A549 (cell line): ENCODE results near the gene TLDC2. TPM values are rescaled to one million over a fixed set of nuclear protein-coding genes. Genes with fewer than 3 reads are reported as not detected.
"Not testable (repeated sequence)": the region's sequence is repeated elsewhere in the genome, so short reads cannot be mapped to it uniquely, and the experiment has no call there.

Experiments
- ATAC-seq, 2 experiments: fragments of 200-7000 bp in 1 of 2; fragments of >200 bp in 1 of 2; cut with Nextera tagmentation in 1 of 2; cut with Tn5 transposase in 1 of 2; 3 replicates each; pipeline versions ENCODE4 v1.8.0 to v1.9.1; 2018 to 2020; ENCODE audit warnings: mild to moderate bottlenecking in 1 of 2, moderate library complexity in 1 of 2
- CTCF ChIA-PET: fragments of 300-600 bp; sonication (Branson Sonifier 250); formaldehyde crosslinking; extraction: SDS; loops from one replicate; lab custom pipeline; 2021; ENCODE audit warnings: antibody characterized with exemption, inconsistent platforms; lab: Yijun Ruan, JAX
- POLR2A ChIA-PET: fragments of 350-600 bp; formaldehyde crosslinking; extraction: SDS; loops from one replicate; lab custom pipeline; 2021; ENCODE audit warnings: antibody characterized with exemption, inconsistent platforms; lab: Yijun Ruan, JAX
- DNase-seq, 2 experiments: peaks; one replicate each; pipeline versions ENCODE4 v3.0.0 to v3.0.0-alpha.2; 2011 to 2016; ENCODE audit warnings: low read depth in 1 of 2, low spot score in 1 of 2
- FAIRE-seq: peaks from 2 replicates; lab custom pipeline; 2011; peaks lifted over from hg19 to GRCh38; lab: Jason Lieb, UNC
- H3K27ac ChIP-seq, 2 experiments: fragments of >200 bp; sonication (Bioruptor Twin); formaldehyde crosslinking; 3 replicates each; pipeline ENCODE4 v1.5.1; 2016 to 2017
- H3K4me1 ChIP-seq: fragments of >200 bp; sonication (Bioruptor Twin); formaldehyde crosslinking; 3 replicates; pipeline ENCODE4 v1.6.1; 2016
- H3K4me2 ChIP-seq: fragments of >200 bp; sonication (Bioruptor Twin); formaldehyde crosslinking; 3 replicates; pipeline ENCODE4 v1.6.1; 2016
- H3K4me3 ChIP-seq: fragments of >200 bp; sonication (Bioruptor Twin); formaldehyde crosslinking; 3 replicates; pipeline ENCODE4 v1.5.1; 2016
- H3K9me3 ChIP-seq: fragments of >200 bp; sonication (Bioruptor Twin); formaldehyde crosslinking; 3 replicates; pipeline ENCODE4 v1.6.1; 2016
- CEBPB ChIP-seq, 2 experiments: fragments of >200 bp in 1 of 2; sonication (Bioruptor Twin) in 1 of 2; formaldehyde crosslinking in 1 of 2; IDR thresholded peaks; 2 replicates each; pipeline ENCODE4 v1.6.1; 2012 to 2016
- CHD2 ChIP-seq: fragments of 150-350 bp; IDR thresholded peaks from 2 replicates; pipeline ENCODE4 v1.6.1; 2014; ENCODE audit warnings: low read length; ENCODE audit not compliant: partially characterized antibody
- EHMT2 ChIP-seq: fragments of 200-600 bp; sonication (generic); IDR thresholded peaks from 2 replicates; pipeline ENCODE4 v1.6.1; 2016; ENCODE audit warnings: antibody characterized with exemption, low read depth, mild to moderate bottlenecking, moderate library complexity
- ESRRA ChIP-seq: fragments of 150-350 bp; IDR thresholded peaks from 2 replicates; pipeline ENCODE4 v1.6.1; 2014; ENCODE audit warnings: mild to moderate bottlenecking, low read length, borderline replicate concordance
- HEYL ChIP-seq: fragments of 250-450 bp; sonication (Bioruptor Pico); IDR thresholded peaks from 2 replicates; pipeline ENCODE4 v1.8.0; 2021; ENCODE audit warnings: mild to moderate bottlenecking, moderate library complexity
- JUN ChIP-seq, 2 experiments: fragments of >200 bp; sonication (Bioruptor Twin); formaldehyde crosslinking; IDR thresholded peaks; 2 replicates in 1 of 2; 3 replicates in 1 of 2; pipeline ENCODE4 v1.6.1; 2016 to 2017
- KDM5A ChIP-seq: fragments of 200-600 bp; sonication (generic); IDR thresholded peaks from 2 replicates; pipeline ENCODE4 v1.6.1; 2016; ENCODE audit warnings: antibody characterized with exemption, mild to moderate bottlenecking
- RAD21 ChIP-seq, 2 experiments: fragments of >200 bp in 1 of 2; sonication (Bioruptor Twin) in 1 of 2; formaldehyde crosslinking in 1 of 2; IDR thresholded peaks in 1 of 2; conservative IDR thresholded peaks in 1 of 2; 2 replicates in 1 of 2; 3 replicates in 1 of 2; pipeline ENCODE4 v1.6.1; 2012 to 2018; ENCODE audit warnings: inconsistent platforms in 1 of 2
- RARB ChIP-seq: fragments of 250-450 bp; sonication (Bioruptor Pico); IDR thresholded peaks from 2 replicates; pipeline ENCODE4 v1.8.0; 2021; ENCODE audit warnings: mild to moderate bottlenecking, moderate library complexity
- RFX5 ChIP-seq: fragments of 450-650 bp; IDR thresholded peaks from 2 replicates; pipeline ENCODE4 v1.7.1; 2014; ENCODE audit warnings: antibody characterized with exemption, mild to moderate bottlenecking, moderate library complexity
- RNF2 ChIP-seq: fragments of 200-600 bp; sonication (generic); IDR thresholded peaks from 2 replicates; pipeline ENCODE4 v1.6.1; 2016; ENCODE audit warnings: low read depth, mild to moderate bottlenecking, antibody characterized with exemption, moderate library complexity, borderline replicate concordance
- SREBF2 ChIP-seq: fragments of 450-650 bp; IDR thresholded peaks from 2 replicates; pipeline ENCODE4 v1.6.1; 2014; ENCODE audit warnings: mild to moderate bottlenecking, moderate library complexity
- ZNF302 ChIP-seq: fragments of 250-450 bp; sonication (Bioruptor Pico); IDR thresholded peaks from 2 replicates; pipeline ENCODE4 v1.9.0; 2021; ENCODE audit warnings: inconsistent platforms, mild to moderate bottlenecking, moderate library complexity
- WGBS: methylation state at CpG from one replicate; pipeline ENCODE4 v1.1.6; 2017; ENCODE audit errors: missing lambda C conversion rate; 5-methylcytosine and 5-hydroxymethylcytosine counted together
- polyA plus RNA-seq, 4 experiments: library from polyadenylated mRNA; depleted of rRNA in 3 of 4; stranded (reverse); fragments of >200 nt; fragmentation: RNase III in 1 of 4; extraction: RNeasy Plus Mini Kit Qiagen cat#74134 plus additional on column Dnase treatment in 1 of 4; gene quantifications; 2 replicates in 3 of 4; 3 replicates in 1 of 4; pipeline ENCODE4 v1.2.3, GENCODE V29; 2011 to 2017
- TF ChIP-seq, protein P1 (sequence below): fragments of 250-450 bp; sonication (Bioruptor Pico); IDR thresholded peaks from 2 replicates; pipeline ENCODE4 v1.5.0; 2020; ENCODE audit warnings: low read depth, mild to moderate bottlenecking, moderate library complexity
- TF ChIP-seq, protein P2 (sequence below): IDR thresholded peaks from 2 replicates; pipeline ENCODE4 v1.6.1; 2012; ENCODE audit warnings: low read depth, borderline replicate concordance
- TF ChIP-seq, protein P3 (sequence below): fragments of 250-450 bp; sonication (Bioruptor Pico); IDR thresholded peaks from 2 replicates; pipeline ENCODE4 v1.5.0; 2021; ENCODE audit warnings: mild to moderate bottlenecking, moderate library complexity, borderline replicate concordance
- TF ChIP-seq, protein P4 (sequence below): fragments of 150-350 bp; IDR thresholded peaks from 2 replicates; pipeline ENCODE4 v1.6.1; 2014; ENCODE audit warnings: low read depth, mild to moderate bottlenecking, low read length
- TF ChIP-seq, protein P5 (sequence below): fragments of >200 bp; sonication (Bioruptor Twin); formaldehyde crosslinking; IDR thresholded peaks from 2 replicates; pipeline ENCODE4 v1.6.1; 2016

The TLDC2 gene
- polyA plus RNA-seq, 2 of the 4 experiments (the other 2 are of a cell fraction) = 0.17 TPM; not detected in 1

DNA sequence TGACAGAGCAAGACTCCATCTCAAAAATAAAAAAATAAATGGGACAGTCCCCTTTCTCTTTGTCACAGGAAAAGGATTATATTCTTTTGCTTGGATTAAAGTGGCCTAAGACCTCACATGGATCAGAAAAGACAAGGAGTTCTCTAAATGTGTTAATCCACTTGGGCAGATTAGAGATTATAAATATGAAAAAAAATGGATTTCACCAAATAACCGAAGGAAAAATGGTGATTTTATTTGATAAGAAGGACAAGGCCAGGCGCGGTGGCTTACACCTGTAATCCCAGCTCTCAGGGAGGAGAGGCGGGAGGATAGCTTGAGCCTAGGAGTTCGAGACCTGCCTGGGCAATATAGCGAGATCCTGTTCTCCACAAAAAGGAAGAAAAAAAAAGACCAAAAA is 53.8 kb downstream of the TLDC2 start:
- no peak for DNase-seq
- FAIRE-seq = no peak
- ATAC-seq = no peak
- Histone ChIP-seq H3K27ac (no peak overlapping the region), H3K9me3 (no peaks in the 10 kb centered on the region), H3K4me3 (no peak overlapping the region), H3K4me2 (no peak overlapping the region), H3K4me1 (peaks cover 8% of the 10 kb centered on the region; the same call in 2 of the 3 replicates)
- ChIA-PET CTCF (interaction anchor here (0.6 kb wide), 1 partner anchor 9 kb away, joined by 3 read pairs; no protein-coding TSS in a partner anchor), POLR2A (no interaction called here)
- TF ChIP-seq CEBPB (IDR thresholded peaks at IDR 0.05) = no peak
- TF ChIP-seq RNF2 = no peak
- TF ChIP-seq, protein P1, sequence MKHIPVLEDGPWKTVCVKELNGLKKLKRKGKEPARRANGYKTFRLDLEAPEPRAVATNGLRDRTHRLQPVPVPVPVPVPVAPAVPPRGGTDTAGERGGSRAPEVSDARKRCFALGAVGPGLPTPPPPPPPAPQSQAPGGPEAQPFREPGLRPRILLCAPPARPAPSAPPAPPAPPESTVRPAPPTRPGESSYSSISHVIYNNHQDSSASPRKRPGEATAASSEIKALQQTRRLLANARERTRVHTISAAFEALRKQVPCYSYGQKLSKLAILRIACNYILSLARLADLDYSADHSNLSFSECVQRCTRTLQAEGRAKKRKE (CRISPR knock-in tag) = no peak
- no peak for TF ChIP-seq EHMT2
- no peak for TF ChIP-seq ESRRA
- no peak for TF ChIP-seq RAD21 (conservative IDR thresholded peaks at IDR 0.05 in 1 of 2, IDR thresholded peaks at IDR 0.05 in 1 of 2)
- TF ChIP-seq ZNF302 (CRISPR knock-in tag) = no peak
- no peak for TF ChIP-seq RARB (CRISPR knock-in tag)
- TF ChIP-seq, protein P2, sequence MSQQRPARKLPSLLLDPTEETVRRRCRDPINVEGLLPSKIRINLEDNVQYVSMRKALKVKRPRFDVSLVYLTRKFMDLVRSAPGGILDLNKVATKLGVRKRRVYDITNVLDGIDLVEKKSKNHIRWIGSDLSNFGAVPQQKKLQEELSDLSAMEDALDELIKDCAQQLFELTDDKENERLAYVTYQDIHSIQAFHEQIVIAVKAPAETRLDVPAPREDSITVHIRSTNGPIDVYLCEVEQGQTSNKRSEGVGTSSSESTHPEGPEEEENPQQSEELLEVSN = no peak
- no peak for TF ChIP-seq HEYL
- TF ChIP-seq, protein P3, sequence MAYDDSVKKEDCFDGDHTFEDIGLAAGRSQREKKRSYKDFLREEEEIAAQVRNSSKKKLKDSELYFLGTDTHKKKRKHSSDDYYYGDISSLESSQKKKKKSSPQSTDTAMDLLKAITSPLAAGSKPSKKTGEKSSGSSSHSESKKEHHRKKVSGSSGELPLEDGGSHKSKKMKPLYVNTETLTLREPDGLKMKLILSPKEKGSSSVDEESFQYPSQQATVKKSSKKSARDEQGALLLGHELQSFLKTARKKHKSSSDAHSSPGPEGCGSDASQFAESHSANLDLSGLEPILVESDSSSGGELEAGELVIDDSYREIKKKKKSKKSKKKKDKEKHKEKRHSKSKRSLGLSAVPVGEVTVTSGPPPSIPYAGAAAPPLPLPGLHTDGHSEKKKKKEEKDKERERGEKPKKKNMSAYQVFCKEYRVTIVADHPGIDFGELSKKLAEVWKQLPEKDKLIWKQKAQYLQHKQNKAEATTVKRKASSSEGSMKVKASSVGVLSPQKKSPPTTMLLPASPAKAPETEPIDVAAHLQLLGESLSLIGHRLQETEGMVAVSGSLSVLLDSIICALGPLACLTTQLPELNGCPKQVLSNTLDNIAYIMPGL (CRISPR knock-in tag) = no peak
- TF ChIP-seq CHD2 = no peak
- 96% methylated on average over 6 of the region's 6 CpGs for WGBS

DNA sequence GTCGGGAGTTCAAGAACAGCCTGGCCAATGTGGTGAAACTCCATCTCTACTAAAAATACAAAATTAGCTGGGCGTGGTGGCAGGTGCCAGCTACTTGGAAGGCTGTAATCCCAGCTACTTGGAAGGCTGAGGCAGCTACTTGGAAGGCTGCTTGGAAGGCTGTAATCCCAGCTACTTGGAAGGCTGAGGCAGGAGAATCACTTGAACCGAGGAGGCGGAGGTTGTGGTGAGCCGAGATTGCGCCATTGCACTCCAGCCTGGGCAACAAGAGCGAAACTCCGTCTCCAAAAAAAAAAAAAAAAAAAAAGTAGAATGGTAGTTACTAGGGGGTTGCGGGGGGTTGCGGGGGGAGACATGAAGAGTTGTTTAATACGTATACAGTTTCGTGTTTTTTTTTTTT is 56.1 kb downstream of the TLDC2 start:
- WGBS = 92% methylated on average over 12 of the region's 12 CpGs

DNA sequence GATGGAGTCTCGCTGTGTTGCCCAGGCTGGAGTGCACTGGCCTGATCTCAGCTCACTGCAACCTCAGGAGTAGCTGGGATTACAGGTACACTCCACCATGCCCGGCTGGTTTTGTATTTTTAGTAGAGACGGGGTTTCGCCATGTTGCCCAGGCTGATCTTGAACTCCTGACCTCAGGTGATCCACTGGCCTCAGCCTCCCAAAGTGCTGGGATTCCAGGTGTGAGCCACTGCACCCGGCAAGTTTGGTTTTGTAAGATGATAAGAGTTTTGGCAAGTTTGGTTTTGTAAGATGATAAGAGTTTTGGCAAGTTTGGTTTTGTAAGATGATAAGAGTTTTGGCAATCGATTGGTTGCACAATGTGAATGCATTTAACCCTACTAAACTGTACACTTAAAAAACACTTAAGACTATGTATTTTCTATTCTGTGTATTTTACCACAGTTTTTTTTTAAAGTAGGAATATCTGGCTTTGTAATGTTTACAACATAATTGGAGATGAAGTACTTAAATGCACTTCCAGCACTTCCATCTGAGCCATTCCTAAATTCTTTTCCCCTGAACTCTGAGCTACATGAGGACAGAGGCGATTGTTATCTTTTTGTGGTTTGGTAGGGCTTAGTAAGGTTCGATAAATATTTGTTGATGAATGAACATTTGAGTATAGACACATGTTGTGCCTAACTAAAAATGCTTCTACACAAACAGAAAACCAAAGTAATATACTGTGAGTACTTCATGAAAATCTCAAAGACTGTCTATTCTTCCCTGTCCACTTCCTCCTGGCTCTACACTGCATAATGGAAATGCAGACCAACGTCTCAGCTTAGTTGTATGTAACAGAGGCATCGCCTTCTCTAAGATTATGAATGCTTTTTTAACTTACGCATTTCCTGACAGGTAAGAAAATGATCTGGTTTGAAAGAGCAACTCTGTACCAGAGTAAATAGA is 56.8 kb downstream of the TLDC2 start:
- Histone ChIP-seq H3K4me1 (peaks cover 4% of the 10 kb centered on the region; the same call in 1 of the 3 replicates), H3K4me2 (no peak overlapping the region), H3K27ac (no peak overlapping the region), H3K9me3 (no peaks in the 10 kb centered on the region), H3K4me3 (no peak overlapping the region)
- no peak for ATAC-seq
- FAIRE-seq = no peak
- TF ChIP-seq ESRRA (no peak), JUN (IDR thresholded peaks at IDR 0.05) (no peak), SREBF2 (no peak), KDM5A (no peak), RFX5 (no peak)
- TF ChIP-seq, protein P4, sequence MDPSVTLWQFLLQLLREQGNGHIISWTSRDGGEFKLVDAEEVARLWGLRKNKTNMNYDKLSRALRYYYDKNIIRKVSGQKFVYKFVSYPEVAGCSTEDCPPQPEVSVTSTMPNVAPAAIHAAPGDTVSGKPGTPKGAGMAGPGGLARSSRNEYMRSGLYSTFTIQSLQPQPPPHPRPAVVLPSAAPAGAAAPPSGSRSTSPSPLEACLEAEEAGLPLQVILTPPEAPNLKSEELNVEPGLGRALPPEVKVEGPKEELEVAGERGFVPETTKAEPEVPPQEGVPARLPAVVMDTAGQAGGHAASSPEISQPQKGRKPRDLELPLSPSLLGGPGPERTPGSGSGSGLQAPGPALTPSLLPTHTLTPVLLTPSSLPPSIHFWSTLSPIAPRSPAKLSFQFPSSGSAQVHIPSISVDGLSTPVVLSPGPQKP = no peak
- TF ChIP-seq, protein P5, sequence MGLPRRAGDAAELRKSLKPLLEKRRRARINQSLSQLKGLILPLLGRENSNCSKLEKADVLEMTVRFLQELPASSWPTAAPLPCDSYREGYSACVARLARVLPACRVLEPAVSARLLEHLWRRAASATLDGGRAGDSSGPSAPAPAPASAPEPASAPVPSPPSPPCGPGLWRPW = no peak
- ChIA-PET CTCF (interaction anchor here (0.6 to 2.3 kb wide), 4 partner anchors 11 to 178 kb away, joined by 3 to 9 read pairs (median 4); no protein-coding TSS in a partner anchor), POLR2A (no interaction called here)
- DNase-seq = no peak
- WGBS = 83% methylated on average over 11 of the region's 11 CpGs

More for the DNA sequence above, 56.1 kb downstream of the TLDC2 start:
- H3K4me2 ChIP-seq, H3K9me3 ChIP-seq, POLR2A ChIA-PET, H3K4me1 ChIP-seq, H3K27ac ChIP-seq, H3K4me3 ChIP-seq, DNase-seq, ATAC-seq, FAIRE-seq: not testable (repeated sequence)
- CTCF ChIA-PET = interaction anchor here (0.6 to 1.9 kb wide), 2 partner anchors 11 to 179 kb away, joined by 3 to 6 read pairs; no protein-coding TSS in a partner anchor

DNA sequence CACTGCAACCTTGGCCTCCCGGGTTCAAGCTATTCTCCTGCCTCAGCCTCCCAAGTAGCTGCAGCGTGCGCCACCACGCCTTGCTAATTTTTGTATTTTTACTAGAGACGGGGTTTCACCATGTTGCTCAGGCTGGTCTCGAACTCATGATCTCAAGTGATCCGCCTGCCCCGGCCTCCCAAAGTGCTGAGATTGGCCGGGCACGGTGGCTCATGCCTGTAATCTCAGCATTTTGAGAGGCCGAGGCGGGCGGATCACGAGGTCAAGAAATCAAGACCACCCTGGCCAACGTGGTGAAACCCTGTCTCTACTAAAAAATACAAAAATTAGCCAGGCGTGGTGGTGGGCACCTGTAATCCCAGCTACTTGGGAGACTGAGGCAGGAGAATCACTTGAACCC is 57.6 kb downstream of the TLDC2 start:
- FAIRE-seq, ATAC-seq, H3K4me1 ChIP-seq, DNase-seq, H3K27ac ChIP-seq, H3K4me3 ChIP-seq, H3K4me2 ChIP-seq, H3K9me3 ChIP-seq, POLR2A ChIA-PET: not testable (repeated sequence)
- CTCF ChIA-PET = interaction anchor here (0.8 to 2.3 kb wide), 3 partner anchors 12 to 159 kb away, joined by 3 to 9 read pairs (median 6); no protein-coding TSS in a partner anchor
- 82% methylated on average over 16 of the region's 16 CpGs for WGBS
